Keratinocyte (primary cell): ENCODE measurements around the gene SLCO1B3. TPM values are rescaled to one million over a fixed set of nuclear protein-coding genes. Genes with fewer than 3 reads are reported as not detected.

Experiments
- DNase-seq: peaks from one replicate; pipeline ENCODE4 v3.0.0-alpha.2; 2011; ENCODE audit warnings: low read depth, missing footprints, low spot score
- FAIRE-seq: peaks from 2 replicates; lab custom pipeline; 2011; peaks lifted over from hg19 to GRCh38; lab: Jason Lieb, UNC
- H2AFZ ChIP-seq: 2 replicates; pipeline ENCODE4 v1.6.0; 2012; ENCODE audit warnings: low read length, control low read depth, inconsistent platforms; ENCODE audit not compliant: control insufficient read depth
- H3K27ac ChIP-seq: 2 replicates; pipeline ENCODE4 v1.5.1; 2011; ENCODE audit warnings: low read length; ENCODE audit not compliant: control insufficient read depth, insufficient read depth
- H3K27me3 ChIP-seq: 3 replicates; pipeline ENCODE4 v1.6.0; 2011; ENCODE audit warnings: low read length; ENCODE audit not compliant: control insufficient read depth, insufficient read depth; ENCODE audit errors: extremely low read depth
- H3K36me3 ChIP-seq, 2 experiments: 2 replicates in 1 of 2; 3 replicates in 1 of 2; pipeline ENCODE4 v1.5.1; 2011; ENCODE audit warnings: low read length in 2 of 2, mild to moderate bottlenecking in 1 of 2; ENCODE audit not compliant: control insufficient read depth in 2 of 2, insufficient read depth in 2 of 2; ENCODE audit errors: extremely low read depth in 1 of 2
- H3K4me1 ChIP-seq: 3 replicates; pipeline ENCODE4 v1.5.1; 2011; ENCODE audit warnings: low read length; ENCODE audit not compliant: control insufficient read depth, insufficient read depth; ENCODE audit errors: extremely low read depth
- H3K4me2 ChIP-seq: 3 replicates; pipeline ENCODE4 v1.6.0; 2011; ENCODE audit warnings: low read depth, low read length; ENCODE audit not compliant: control insufficient read depth, insufficient read depth; ENCODE audit errors: extremely low read depth
- H3K4me3 ChIP-seq, 3 experiments: fragments of 200-600 bp in 1 of 3; sonication (generic) in 1 of 3; 2 replicates in 2 of 3; 3 replicates in 1 of 3; pipeline ENCODE4 v1.5.1; 2011 to 2016; ENCODE audit warnings: low read length in 3 of 3, mild to moderate bottlenecking in 3 of 3, control low read depth in 2 of 3, inconsistent platforms in 1 of 3, low read depth in 1 of 3, mixed read lengths in 1 of 3, mixed run types in 1 of 3, moderate library complexity in 1 of 3; ENCODE audit not compliant: control insufficient read depth in 2 of 3, insufficient read depth in 2 of 3; ENCODE audit errors: extremely low read depth in 1 of 3
- H3K79me2 ChIP-seq: 2 replicates; pipeline ENCODE4 v1.6.0; 2012; ENCODE audit warnings: low read length; ENCODE audit not compliant: control insufficient read depth, insufficient read depth
- H3K9ac ChIP-seq: 3 replicates; pipeline ENCODE4 v1.6.0; 2011; ENCODE audit warnings: low read length; ENCODE audit not compliant: control insufficient read depth, insufficient read depth; ENCODE audit errors: extremely low read depth
- H3K9me1 ChIP-seq: 3 replicates; pipeline ENCODE4 v1.6.0; 2011; ENCODE audit warnings: low read length; ENCODE audit not compliant: control insufficient read depth, insufficient read depth; ENCODE audit errors: extremely low read depth
- H3K9me3 ChIP-seq: 2 replicates; pipeline ENCODE4 v1.5.1; 2012; ENCODE audit warnings: low read depth, low read length; ENCODE audit not compliant: control insufficient read depth
- H4K20me1 ChIP-seq: 3 replicates; pipeline ENCODE4 v1.6.0; 2011; ENCODE audit warnings: low read length; ENCODE audit not compliant: control insufficient read depth, insufficient read depth; ENCODE audit errors: extremely low read depth
- EZH2 ChIP-seq: IDR thresholded peaks from one replicate; pipeline ENCODE4 v1.6.1; 2012; ENCODE audit warnings: inconsistent platforms, mild to moderate bottlenecking, low read length, moderate library complexity
- dilution Hi-C: fragments of 300-500 bp; cut with MboI; formaldehyde crosslinking; loops from one replicate; pipeline ENCODE4 v1.7.0; 2020; ENCODE audit warnings: low sequenced_read_pairs; ENCODE audit not compliant: extremely low pct_ligation_motif_present
- polyA plus RNA-seq, 5 experiments: library from polyadenylated mRNA; depleted of rRNA in 3 of 5; stranded (reverse) in 3 of 5; stranded (forward) in 1 of 5; unstranded in 1 of 5; fragments of >200 nt; gene quantifications; 1 replicate in 1 of 5; 2 replicates in 3 of 5; 3 replicates in 1 of 5; pipeline versions ENCODE4 v1.2.1 to v1.2.3, GENCODE V29; 2011 to 2012; ENCODE audit warnings: missing spikeins in 2 of 5, low read depth in 1 of 5, low replicate concordance in 1 of 5
- TF ChIP-seq, protein P1 (sequence below), 3 experiments: IDR thresholded peaks in 1 of 3; conservative IDR thresholded peaks in 1 of 3; optimal IDR thresholded peaks in 1 of 3; 2 replicates in 2 of 3; 3 replicates in 1 of 3; pipeline versions ENCODE3 to v1.5.1; 2011; ENCODE audit warnings: low read length in 3 of 3, mild to moderate bottlenecking in 3 of 3, moderate library complexity in 2 of 3, control low read depth in 1 of 3, inconsistent platforms in 1 of 3; ENCODE audit not compliant: insufficient read depth in 2 of 3; ENCODE audit errors: extremely low read depth in 1 of 3

The SLCO1B3 gene
- polyA plus RNA-seq, 1 donor (not counting 4 experiments of a cell fraction or from before 2014, with no cell fraction given): not detected

GRCh38 chr12:20868277-20868676 is 57.8 kb downstream of the SLCO1B3 start:
- Histone ChIP-seq H3K4me2 (no peak overlapping the region), H4K20me1 (no peaks in the 10 kb centered on the region), H3K9me3 (no peaks in the 10 kb centered on the region), H3K9me1 (no peaks in the 10 kb centered on the region), H3K27ac (no peak overlapping the region), H3K4me3 (no peak overlapping the region), H3K4me1 (no peaks in the 10 kb centered on the region), H3K79me2 (no peaks in the 10 kb centered on the region), H3K36me3 (no peaks in the 10 kb centered on the region), H3K27me3 (no peaks in the 10 kb centered on the region), H3K9ac (no peak overlapping the region), H2AFZ (no peak overlapping the region)
- TF ChIP-seq EZH2: no peak
- TF ChIP-seq, protein P1, sequence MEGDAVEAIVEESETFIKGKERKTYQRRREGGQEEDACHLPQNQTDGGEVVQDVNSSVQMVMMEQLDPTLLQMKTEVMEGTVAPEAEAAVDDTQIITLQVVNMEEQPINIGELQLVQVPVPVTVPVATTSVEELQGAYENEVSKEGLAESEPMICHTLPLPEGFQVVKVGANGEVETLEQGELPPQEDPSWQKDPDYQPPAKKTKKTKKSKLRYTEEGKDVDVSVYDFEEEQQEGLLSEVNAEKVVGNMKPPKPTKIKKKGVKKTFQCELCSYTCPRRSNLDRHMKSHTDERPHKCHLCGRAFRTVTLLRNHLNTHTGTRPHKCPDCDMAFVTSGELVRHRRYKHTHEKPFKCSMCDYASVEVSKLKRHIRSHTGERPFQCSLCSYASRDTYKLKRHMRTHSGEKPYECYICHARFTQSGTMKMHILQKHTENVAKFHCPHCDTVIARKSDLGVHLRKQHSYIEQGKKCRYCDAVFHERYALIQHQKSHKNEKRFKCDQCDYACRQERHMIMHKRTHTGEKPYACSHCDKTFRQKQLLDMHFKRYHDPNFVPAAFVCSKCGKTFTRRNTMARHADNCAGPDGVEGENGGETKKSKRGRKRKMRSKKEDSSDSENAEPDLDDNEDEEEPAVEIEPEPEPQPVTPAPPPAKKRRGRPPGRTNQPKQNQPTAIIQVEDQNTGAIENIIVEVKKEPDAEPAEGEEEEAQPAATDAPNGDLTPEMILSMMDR (optimal IDR thresholded peaks at IDR 0.05 in 1 of 3, IDR thresholded peaks at IDR 0.05 in 1 of 3, conservative IDR thresholded peaks at IDR 0.05 in 1 of 3; ENCODE audit: extremely low read depth in 1 of 3, insufficient read depth in 2 of 3, low read length in 3 of 3): no peak
- DNase-seq (no peak), FAIRE-seq (no peak)
- dilution Hi-C loops: no loop called here

- Histone ChIP-seq H2AFZ (no peak overlapping the region), H3K79me2 (no peaks in the 10 kb centered on the region), H3K9me1 (no peaks in the 10 kb centered on the region), H3K4me1 (no peaks in the 10 kb centered on the region), H4K20me1 (no peaks in the 10 kb centered on the region), H3K9ac (no peak overlapping the region), H3K27ac (no peak overlapping the region), H3K9me3 (no peaks in the 10 kb centered on the region), H3K4me2 (no peak overlapping the region), H3K4me3 (no peak overlapping the region), H3K27me3 (no peaks in the 10 kb centered on the region), H3K36me3 (no peaks in the 10 kb centered on the region)
- TF ChIP-seq EZH2: no peak
- TF ChIP-seq, protein P1 (optimal IDR thresholded peaks at IDR 0.05 in 1 of 3, IDR thresholded peaks at IDR 0.05 in 1 of 3, conservative IDR thresholded peaks at IDR 0.05 in 1 of 3; ENCODE audit: extremely low read depth in 1 of 3, insufficient read depth in 2 of 3, low read length in 3 of 3): no peak
- DNase-seq (no peak), FAIRE-seq (no peak)
- dilution Hi-C loops: no loop called here
Observed at GRCh38 chr12:20883288-20883687, 72.8 kb downstream of the SLCO1B3 start.
